ENCODE results near the gene GTF3C5. TPM values are rescaled to one million over a fixed set of nuclear protein-coding genes. Genes with fewer than 3 reads are reported as not detected.

The GTF3C5 gene
- total and polyA plus RNA-seq, 10 of the 15 experiments (the other 5 are each of a cell fraction or from before 2014, with no cell fraction given) = 2.2 to 81.1 (median 68.7) TPM

GRCh38 chr9:133089271-133089671, 58.5 kb downstream of the GTF3C5 start:
- no peaks in the 10 kb centered on the region; the same call in 1 of the 2 replicates for H4K20me1 ChIP-seq (ENCODE audit: control insufficient read depth, insufficient read depth)
- 84% methylated on average over 6 of the region's 6 CpGs for whole genome bisulfite sequencing (ENCODE audit: insufficient coverage, insufficient replicate concordance, low lambda C conversion rate, missing lambda C conversion rate)
- ChIA-PET POLR2A (interaction anchor here (0.6 kb wide), 1 partner anchor 68 kb away, joined by 3 read pairs; no protein-coding TSS in a partner anchor), CTCF (interaction anchor here (0.6 kb wide), 1 partner anchor 30 kb away, joined by 3 read pairs; no protein-coding TSS in a partner anchor), RAD21 (ENCODE audit: unreplicated experiment) (interaction anchor here (1.4 kb wide), 1 partner anchor 55 kb away, joined by 5 read pairs; no protein-coding TSS in a partner anchor), SMC1A (ENCODE audit: uncharacterized antibody, unreplicated experiment) (no interaction called here)
- no peaks in the 10 kb centered on the region for H3K4me1 ChIP-seq (ENCODE audit: control insufficient read depth, insufficient read depth, low read length)
- no peaks in the 10 kb centered on the region for H3K36me3 ChIP-seq (ENCODE audit: control insufficient read depth in 2 of 2, insufficient read depth in 2 of 2, low read length in 1 of 2)
- no peaks in the 10 kb centered on the region for H3K27me3 ChIP-seq (replicated peaks in 1 of 2; ENCODE audit: control insufficient read depth in 2 of 2, insufficient read depth in 2 of 2, low read length in 1 of 2)
- no peak overlapping the region for H3K4me3 ChIP-seq
- H3K9me3 ChIP-seq (replicated peaks; ENCODE audit: control insufficient read depth, insufficient read depth, low read length) = no peaks in the 10 kb centered on the region
- no peak for DNase-seq (ENCODE audit: low read depth, low spot score)
- no peak for TF ChIP-seq ZNF384 (IDR thresholded peaks at IDR 0.05; ENCODE audit: borderline replicate concordance, low read depth, low read length)
- no peak for TF ChIP-seq KLF5 (IDR thresholded peaks at IDR 0.05; ENCODE audit: partially characterized antibody)
- TF ChIP-seq CEBPB (IDR thresholded peaks at IDR 0.05; ENCODE audit: borderline replicate concordance in 1 of 2, low read depth in 2 of 2, low read length in 2 of 2) = no peak
- TF ChIP-seq WRNIP1 (IDR thresholded peaks at IDR 0.05; ENCODE audit: borderline replicate concordance, low read depth, low read length) = no peak
- TF ChIP-seq NFYB (IDR thresholded peaks at IDR 0.05; ENCODE audit: insufficient read depth, low read depth, low read length) = peak; percentile 69
- TF ChIP-seq ELK1 (IDR thresholded peaks at IDR 0.05; ENCODE audit: low read depth, low read length) = no peak
- TF ChIP-seq NR2C1 (IDR thresholded peaks at IDR 0.05) = no peak
- peak; percentile 45 for TF ChIP-seq SP1 (IDR thresholded peaks at IDR 0.05; ENCODE audit: low read depth, low read length)
- peak; percentile 47 for TF ChIP-seq PBX3 (IDR thresholded peaks at IDR 0.05; ENCODE audit: insufficient replicate concordance, low read depth, low read length)
- no peak for TF ChIP-seq ZBED1 (IDR thresholded peaks at IDR 0.05; ENCODE audit: borderline replicate concordance)
- TF ChIP-seq NBN (IDR thresholded peaks at IDR 0.05) = no peak
- no peak for TF ChIP-seq NRF1 (conservative IDR thresholded peaks at IDR 0.05; ENCODE audit: low read depth, low read length)
- TF ChIP-seq TCF12 (IDR thresholded peaks at IDR 0.05; ENCODE audit: low read depth, low read length) = no peak
- no peak for TF ChIP-seq ZSCAN29 (IDR thresholded peaks at IDR 0.05)
- TF ChIP-seq NFXL1 (IDR thresholded peaks at IDR 0.05; ENCODE audit: borderline replicate concordance) = no peak
- peak; percentile 82 for TF ChIP-seq PKNOX1 (IDR thresholded peaks at IDR 0.05)
- in situ Hi-C loops (cut with MboI) = no loop called here
- no TSS peak for BruUV-seq (replicated peaks)
- peak; percentile 67 for ATAC-seq
- no peak overlapping the region for H3K4me2 ChIP-seq (ENCODE audit: control insufficient read depth, insufficient read depth)
- H3K9ac ChIP-seq (ENCODE audit: control insufficient read depth, insufficient read depth, low read length) = no peak overlapping the region
- no peak overlapping the region for H2AFZ ChIP-seq (ENCODE audit: control insufficient read depth, low read depth, low read length)
- intact Hi-C loops (cut with micrococcal nuclease; ENCODE audit: unreplicated experiment) = no loop called here
- FAIRE-seq = no peak
- H3K27ac ChIP-seq (ENCODE audit: control insufficient read depth, insufficient read depth) = no peak overlapping the region
- H3K79me2 ChIP-seq (ENCODE audit: control insufficient read depth, insufficient read depth, low read length) = no peaks in the 10 kb centered on the region
